ENCODE results near the gene PLCB4.

Gene PLCB4

GRCh38 chr20:9212735-9213134 lies 143.8 kb downstream of the PLCB4 start:
- DNase-seq (ENCODE audit: extremely low read depth in 1 of 2, low read depth in 1 of 2) = no peak

GRCh38 chr20:9214685-9215084 lies 145.8 kb downstream of the PLCB4 start:
- no peak for DNase-seq (ENCODE audit: extremely low read depth in 1 of 2, low read depth in 1 of 2)

GRCh38 chr20:9215539-9215938 lies 146.7 kb downstream of the PLCB4 start:
- DNase-seq (ENCODE audit: extremely low read depth in 1 of 2, low read depth in 1 of 2) = no peak

GRCh38 chr20:9218531-9218961 lies 149.7 kb downstream of the PLCB4 start:
- no peak for DNase-seq (ENCODE audit: extremely low read depth in 1 of 2, low read depth in 1 of 2)

GRCh38 chr20:9220874-9221547 lies 152.1 kb downstream of the PLCB4 start:
- DNase-seq (ENCODE audit: extremely low read depth in 1 of 2, low read depth in 1 of 2) = no peak

- no peak for DNase-seq (ENCODE audit: extremely low read depth in 1 of 2, low read depth in 1 of 2)
These were observed 154.4 kb downstream of the PLCB4 start for GRCh38 chr20:9223296-9223695.

- DNase-seq (ENCODE audit: extremely low read depth in 1 of 2, low read depth in 1 of 2) = no peak
These were observed 157.0 kb downstream of the PLCB4 start for GRCh38 chr20:9225879-9226278.

- no peak for DNase-seq (ENCODE audit: extremely low read depth in 1 of 2, low read depth in 1 of 2)
These were observed 159.2 kb downstream of the PLCB4 start for GRCh38 chr20:9227896-9228615.

- no peak for DNase-seq (ENCODE audit: extremely low read depth in 1 of 2, low read depth in 1 of 2)
These were observed 160.0 kb downstream of the PLCB4 start for GRCh38 chr20:9228774-9229450.

- DNase-seq (ENCODE audit: extremely low read depth in 1 of 2, low read depth in 1 of 2) = no peak
These were observed 161.5 kb downstream of the PLCB4 start for GRCh38 chr20:9230406-9230805.

GRCh38 chr20:9233804-9234203 lies 164.9 kb downstream of the PLCB4 start:
- no peak for DNase-seq (ENCODE audit: extremely low read depth in 1 of 2, low read depth in 1 of 2)

- no peak for DNase-seq (ENCODE audit: extremely low read depth in 1 of 2, low read depth in 1 of 2)
These were observed 166.6 kb downstream of the PLCB4 start for GRCh38 chr20:9235518-9235917.

- DNase-seq (ENCODE audit: extremely low read depth in 1 of 2, low read depth in 1 of 2) = no peak
These were observed 167.6 kb downstream of the PLCB4 start for GRCh38 chr20:9236458-9236857.

GRCh38 chr20:9241232-9241692 lies 172.4 kb downstream of the PLCB4 start:
- no peak for DNase-seq (ENCODE audit: extremely low read depth in 1 of 2, low read depth in 1 of 2)

GRCh38 chr20:9241721-9242427 lies 173.0 kb downstream of the PLCB4 start:
- no peak for DNase-seq (ENCODE audit: extremely low read depth in 1 of 2, low read depth in 1 of 2)

- DNase-seq (ENCODE audit: extremely low read depth in 1 of 2, low read depth in 1 of 2) = no peak
These were observed 175.1 kb downstream of the PLCB4 start for GRCh38 chr20:9243986-9244385.

- DNase-seq (ENCODE audit: extremely low read depth in 1 of 2, low read depth in 1 of 2) = no peak
These were observed 175.9 kb downstream of the PLCB4 start for GRCh38 chr20:9244811-9245210.

GRCh38 chr20:9246731-9247130 lies 177.8 kb downstream of the PLCB4 start:
- DNase-seq (ENCODE audit: extremely low read depth in 1 of 2, low read depth in 1 of 2) = no peak

- no peak for DNase-seq (ENCODE audit: extremely low read depth in 1 of 2, low read depth in 1 of 2)
These were observed 181.6 kb downstream of the PLCB4 start for GRCh38 chr20:9250511-9250910.

- no peak for DNase-seq (ENCODE audit: extremely low read depth in 1 of 2, low read depth in 1 of 2)
These were observed 184.2 kb downstream of the PLCB4 start for GRCh38 chr20:9253006-9253539.

GRCh38 chr20:9255171-9255570 lies 186.3 kb downstream of the PLCB4 start:
- no peak for DNase-seq (ENCODE audit: extremely low read depth in 1 of 2, low read depth in 1 of 2)

All from stimulated activated CD8-positive, alpha-beta memory T cell treated with anti-CD3 and anti-CD28 coated beads, Interleukin-7, amount 100 ng/mL, for 48 hours (primary cell).